Fibroblast of lung (primary cell): Measurements from ENCODE around the gene TENM4.

ENCODE experiments used
- EZH2 ChIP-seq: IDR thresholded peaks from 2 replicates; pipeline ENCODE4 v1.5.1; 2012; ENCODE audit warnings: low read length, control low read depth, mild to moderate bottlenecking; ENCODE audit errors: missing control alignments
- TF ChIP-seq, protein P1 (sequence below), 2 donors: IDR thresholded peaks in 1 of 2; conservative IDR thresholded peaks in 1 of 2; 1 replicate in 1 of 2; 2 replicates in 1 of 2; pipeline ENCODE4 v1.5.1; 2011 to 2012; ENCODE audit warnings: low read length in 2 of 2, control low read depth in 1 of 2, inconsistent platforms in 1 of 2, low read depth in 1 of 2, mild to moderate bottlenecking in 1 of 2

- TF ChIP-seq, protein P1, sequence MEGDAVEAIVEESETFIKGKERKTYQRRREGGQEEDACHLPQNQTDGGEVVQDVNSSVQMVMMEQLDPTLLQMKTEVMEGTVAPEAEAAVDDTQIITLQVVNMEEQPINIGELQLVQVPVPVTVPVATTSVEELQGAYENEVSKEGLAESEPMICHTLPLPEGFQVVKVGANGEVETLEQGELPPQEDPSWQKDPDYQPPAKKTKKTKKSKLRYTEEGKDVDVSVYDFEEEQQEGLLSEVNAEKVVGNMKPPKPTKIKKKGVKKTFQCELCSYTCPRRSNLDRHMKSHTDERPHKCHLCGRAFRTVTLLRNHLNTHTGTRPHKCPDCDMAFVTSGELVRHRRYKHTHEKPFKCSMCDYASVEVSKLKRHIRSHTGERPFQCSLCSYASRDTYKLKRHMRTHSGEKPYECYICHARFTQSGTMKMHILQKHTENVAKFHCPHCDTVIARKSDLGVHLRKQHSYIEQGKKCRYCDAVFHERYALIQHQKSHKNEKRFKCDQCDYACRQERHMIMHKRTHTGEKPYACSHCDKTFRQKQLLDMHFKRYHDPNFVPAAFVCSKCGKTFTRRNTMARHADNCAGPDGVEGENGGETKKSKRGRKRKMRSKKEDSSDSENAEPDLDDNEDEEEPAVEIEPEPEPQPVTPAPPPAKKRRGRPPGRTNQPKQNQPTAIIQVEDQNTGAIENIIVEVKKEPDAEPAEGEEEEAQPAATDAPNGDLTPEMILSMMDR (conservative IDR thresholded peaks at IDR 0.05 in 1 of 2, IDR thresholded peaks at IDR 0.05 in 1 of 2; ENCODE audit: low read depth in 1 of 2, low read length in 2 of 2): no peak
- TF ChIP-seq EZH2: no peak
Measured at GRCh38 chr11:78603792-78604191, 837.0 kb downstream of the TENM4 start.
